DOHH2 (cell line): ENCODE measurements around the gene PSMC1.

Experiments
- H3F3A ChIP-seq: fragments of 200-600 bp; sonication (generic), shearing (Covaris generic); 2 replicates; pipeline ENCODE4 v1.6.0; 2016; ENCODE audit warnings: antibody characterized with exemption, mild to moderate bottlenecking; ENCODE audit not compliant: control insufficient read depth, insufficient read depth
- H3K27ac ChIP-seq: fragments of 200-600 bp; sonication (generic); 2 replicates; pipeline ENCODE4 v1.5.1; 2014; ENCODE audit warnings: low read depth, mild to moderate bottlenecking, low read length, moderate library complexity
- H3K27me3 ChIP-seq: fragments of 200-600 bp; sonication (generic); 2 replicates; pipeline ENCODE4 v1.6.1; 2014; ENCODE audit warnings: mild to moderate bottlenecking, low read length, mixed read lengths; ENCODE audit not compliant: control insufficient read depth
- H3K36me3 ChIP-seq: fragments of 200-600 bp; sonication (generic); 2 replicates; pipeline ENCODE4 v1.6.1; 2014; ENCODE audit warnings: mild to moderate bottlenecking, low read length, moderate library complexity, mixed read lengths; ENCODE audit not compliant: control insufficient read depth
- H3K4me1 ChIP-seq: fragments of 200-600 bp; sonication (generic); 2 replicates; pipeline ENCODE4 v1.6.1; 2014; ENCODE audit warnings: mild to moderate bottlenecking, low read length, mixed read lengths; ENCODE audit not compliant: control insufficient read depth
- H3K4me2 ChIP-seq: fragments of 200-600 bp; sonication (generic); 2 replicates; pipeline ENCODE4 v1.6.0; 2014; ENCODE audit warnings: mild to moderate bottlenecking, low read length, moderate library complexity
- H3K4me3 ChIP-seq: fragments of 200-600 bp; sonication (generic); 2 replicates; pipeline ENCODE4 v1.5.1; 2014; ENCODE audit warnings: mild to moderate bottlenecking, low read length, mixed read lengths
- H3K79me2 ChIP-seq: fragments of 200-600 bp; sonication (generic); 2 replicates; pipeline ENCODE4 v1.6.1; 2014; ENCODE audit warnings: mild to moderate bottlenecking, low read length, mixed read lengths; ENCODE audit not compliant: control insufficient read depth
- H3K9me2 ChIP-seq: fragments of 200-600 bp; sonication (generic); replicated peaks from 2 replicates; pipeline ENCODE4 v1.6.1; 2014; ENCODE audit warnings: mild to moderate bottlenecking, low read length, mixed read lengths; ENCODE audit not compliant: control insufficient read depth
- H3K9me3 ChIP-seq: fragments of 200-600 bp; sonication (generic); 2 replicates; pipeline ENCODE4 v1.6.1; 2014; ENCODE audit warnings: antibody characterized with exemption, low read length, mixed read lengths; ENCODE audit not compliant: control insufficient read depth, insufficient read depth
- H4K20me1 ChIP-seq: fragments of 200-600 bp; sonication (generic); 2 replicates; pipeline ENCODE4 v1.6.0; 2014; ENCODE audit warnings: low read depth, mild to moderate bottlenecking, antibody characterized with exemption, low read length, moderate library complexity; ENCODE audit not compliant: control insufficient read depth, insufficient read depth
- CTCF ChIP-seq: fragments of 200-600 bp; sonication (generic); IDR thresholded peaks from one replicate; pipeline ENCODE4 v1.5.1; 2014; ENCODE audit warnings: antibody characterized with exemption, mild to moderate bottlenecking, low read depth, low read length; ENCODE audit not compliant: poor library complexity, severe bottlenecking
- EZH2phosphoT487 ChIP-seq: fragments of 200-600 bp; sonication (generic); IDR thresholded peaks from 2 replicates; pipeline ENCODE4 v1.6.1; 2017; ENCODE audit warnings: borderline replicate concordance, mild to moderate bottlenecking, antibody characterized with exemption, low read length, moderate library complexity, mixed read lengths

PSMC1 gene

GRCh38 chr14:90297876-90298629 is 41.7 kb downstream of the PSMC1 start:
- H3K36me3 ChIP-seq: peaks cover 36% of the 10 kb centered on the region

GRCh38 chr14:90299408-90299807 is 43.1 kb downstream of the PSMC1 start:
- no peaks in the 10 kb centered on the region for H3K9me3 ChIP-seq
- no peak for TF ChIP-seq EZH2phosphoT487
- TF ChIP-seq CTCF: no peak
- no peaks in the 10 kb centered on the region for H3K9me2 ChIP-seq
- H3F3A ChIP-seq: no peaks in the 10 kb centered on the region; the same call in 1 of the 2 replicates
- H3K79me2 ChIP-seq: no peaks in the 10 kb centered on the region
- no peaks in the 10 kb centered on the region for H4K20me1 ChIP-seq
- no peak overlapping the region for H3K4me2 ChIP-seq
- peaks cover 39% of the 10 kb centered on the region for H3K36me3 ChIP-seq
- H3K27ac ChIP-seq: no peak overlapping the region
- H3K4me1 ChIP-seq: no peaks in the 10 kb centered on the region
- H3K27me3 ChIP-seq: no peaks in the 10 kb centered on the region
- H3K4me3 ChIP-seq: no peak overlapping the region

More at GRCh38 chr14:90297876-90298629, 41.7 kb downstream of the PSMC1 start:
- H3K4me2 ChIP-seq: no peak overlapping the region
- no peaks in the 10 kb centered on the region for H3K79me2 ChIP-seq
- no peak overlapping the region for H3K4me3 ChIP-seq
- H3K9me2 ChIP-seq: no peaks in the 10 kb centered on the region
- no peaks in the 10 kb centered on the region for H3K9me3 ChIP-seq
- no peak for TF ChIP-seq CTCF
- TF ChIP-seq EZH2phosphoT487: no peak
- no peaks in the 10 kb centered on the region for H4K20me1 ChIP-seq
- H3F3A ChIP-seq: no peaks in the 10 kb centered on the region; the same call in 1 of the 2 replicates
- H3K27me3 ChIP-seq: no peaks in the 10 kb centered on the region
- H3K4me1 ChIP-seq: no peaks in the 10 kb centered on the region
- H3K27ac ChIP-seq: no peak overlapping the region

DNA sequence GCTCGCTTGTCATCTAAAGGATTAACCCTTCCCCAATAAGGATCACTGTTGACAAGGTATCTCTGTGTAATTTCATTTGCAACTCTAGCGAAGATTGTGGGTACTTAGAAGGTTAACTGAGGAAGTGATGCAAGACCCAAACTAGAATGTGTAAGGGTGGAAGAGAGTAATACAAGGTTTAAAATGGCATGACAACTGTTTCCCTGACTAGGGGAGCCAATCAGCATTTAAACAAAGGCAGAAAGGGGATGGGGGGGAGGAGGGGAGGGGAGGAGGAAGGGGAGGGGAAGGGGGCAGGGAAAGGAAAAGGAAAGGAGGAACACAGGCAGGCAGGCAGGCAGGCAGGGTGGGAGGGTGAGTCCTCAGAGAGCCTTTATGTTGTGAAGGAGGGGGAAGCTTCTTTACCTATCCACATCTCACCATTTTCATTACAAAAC is 44.3 kb downstream of the PSMC1 start:
- H3K4me3 ChIP-seq: no peak overlapping the region
- no peaks in the 10 kb centered on the region for H3K4me1 ChIP-seq
- H3K4me2 ChIP-seq: no peak overlapping the region
- no peaks in the 10 kb centered on the region; the same call in 1 of the 2 replicates for H3F3A ChIP-seq
- H4K20me1 ChIP-seq: no peaks in the 10 kb centered on the region
- no peak overlapping the region for H3K27ac ChIP-seq
- H3K36me3 ChIP-seq: peaks cover 48% of the 10 kb centered on the region
- H3K9me2 ChIP-seq: no peaks in the 10 kb centered on the region
- no peaks in the 10 kb centered on the region for H3K9me3 ChIP-seq
- H3K27me3 ChIP-seq: no peaks in the 10 kb centered on the region
- H3K79me2 ChIP-seq: no peaks in the 10 kb centered on the region
- no peak for TF ChIP-seq EZH2phosphoT487
- no peak for TF ChIP-seq CTCF
